ENCODE results near the gene UMODL1.
"Not testable (repeated sequence)": the region's sequence is repeated elsewhere in the genome, so short reads cannot be mapped to it uniquely, and the experiment has no call there.

The UMODL1 gene

GRCh38 chr21:42059141-42059540 is 12.0 kb upstream of the UMODL1 start:
- DNase-seq (ENCODE audit: low read depth): no peak

GRCh38 chr21:42059721-42060120 is 11.4 kb upstream of the UMODL1 start:
- DNase-seq (ENCODE audit: low read depth): no peak

GRCh38 chr21:42060166-42060565 is 11.0 kb upstream of the UMODL1 start:
- no peak for DNase-seq (ENCODE audit: low read depth)

- no peak for DNase-seq (ENCODE audit: low read depth)
Measured at GRCh38 chr21:42061195-42061985, 9.7 kb upstream of the UMODL1 start.

GRCh38 chr21:42061986-42062235 is 9.2 kb upstream of the UMODL1 start:
- DNase-seq (ENCODE audit: low read depth): no peak

GRCh38 chr21:42062236-42063022 is 8.7 kb upstream of the UMODL1 start:
- DNase-seq (ENCODE audit: low read depth): no peak

- DNase-seq (ENCODE audit: low read depth): no peak
Measured at GRCh38 chr21:42063191-42063570, 7.9 kb upstream of the UMODL1 start.

- no peak for DNase-seq (ENCODE audit: low read depth)
Measured at GRCh38 chr21:42063571-42064521, 7.3 kb upstream of the UMODL1 start.

GRCh38 chr21:42066521-42066920 is 4.6 kb upstream of the UMODL1 start:
- DNase-seq (ENCODE audit: low read depth): no peak

GRCh38 chr21:42067531-42068255 is 3.4 kb upstream of the UMODL1 start:
- no peak for DNase-seq (ENCODE audit: low read depth)

- no peak for DNase-seq (ENCODE audit: low read depth)
Measured at GRCh38 chr21:42068256-42068545, 2.9 kb upstream of the UMODL1 start.

- no peak for DNase-seq (ENCODE audit: low read depth)
Measured at GRCh38 chr21:42068592-42068991, 2.5 kb upstream of the UMODL1 start.

GRCh38 chr21:42069327-42069726 is 1.8 kb upstream of the UMODL1 start:
- no peak for DNase-seq (ENCODE audit: low read depth)

GRCh38 chr21:42069843-42070242 is 1.3 kb upstream of the UMODL1 start:
- DNase-seq (ENCODE audit: low read depth): no peak

GRCh38 chr21:42073145-42074099 is 2.3 kb downstream of the UMODL1 start:
- DNase-seq (ENCODE audit: low read depth): no peak

- DNase-seq (ENCODE audit: low read depth): no peak
Measured at GRCh38 chr21:42075686-42076471, 4.8 kb downstream of the UMODL1 start.

- DNase-seq (ENCODE audit: low read depth): not testable (repeated sequence)
Measured at GRCh38 chr21:42077685-42078238, 6.6 kb downstream of the UMODL1 start.

GRCh38 chr21:42078247-42079007 is 7.3 kb downstream of the UMODL1 start:
- not testable (repeated sequence) for DNase-seq (ENCODE audit: low read depth)
